Astrocyte (in vitro differentiated cells and primary cell): ENCODE measurements around the gene RAB5B. TPM values are rescaled to one million over a fixed set of nuclear protein-coding genes. Genes with fewer than 3 reads are reported as not detected.
"Not testable (repeated sequence)": the region's sequence is repeated elsewhere in the genome, so short reads cannot be mapped to it uniquely, and the experiment has no call there.

ENCODE experiments used
- DNase-seq: peaks from one replicate; pipeline ENCODE4 v3.0.0-alpha.2; 2010; ENCODE audit warnings: low read depth
- FAIRE-seq: peaks from 2 replicates; lab custom pipeline; 2011; peaks lifted over from hg19 to GRCh38; lab: Jason Lieb, UNC
- H2AFZ ChIP-seq: 2 replicates; pipeline ENCODE4 v1.6.0; 2012; ENCODE audit warnings: low read depth, low read length, inconsistent platforms
- H3K27ac ChIP-seq: 2 replicates; pipeline ENCODE4 v1.5.1; 2011; ENCODE audit warnings: low read depth, low read length, inconsistent platforms
- H3K27me3 ChIP-seq: 2 replicates; pipeline ENCODE4 v1.6.0; 2011; ENCODE audit warnings: low read length, inconsistent platforms; ENCODE audit not compliant: insufficient read depth
- H3K36me3 ChIP-seq: 2 replicates; pipeline ENCODE4 v1.5.1; 2011; ENCODE audit warnings: low read length, inconsistent platforms; ENCODE audit not compliant: insufficient read depth
- H3K4me1 ChIP-seq: 2 replicates; pipeline ENCODE4 v1.5.1; 2011; ENCODE audit warnings: low read length, inconsistent platforms; ENCODE audit not compliant: insufficient read depth
- H3K4me2 ChIP-seq: 2 replicates; pipeline ENCODE4 v1.6.0; 2012; ENCODE audit warnings: low read length, inconsistent platforms
- H3K4me3 ChIP-seq: 2 replicates; pipeline ENCODE4 v1.5.1; 2011; ENCODE audit warnings: low read depth, mild to moderate bottlenecking, low read length, inconsistent platforms; ENCODE audit not compliant: insufficient read depth
- H3K79me2 ChIP-seq: 2 replicates; pipeline ENCODE4 v1.6.0; 2012; ENCODE audit warnings: mild to moderate bottlenecking, low read length, inconsistent platforms; ENCODE audit not compliant: insufficient read depth
- H3K9ac ChIP-seq: 2 replicates; pipeline ENCODE4 v1.6.0; 2012; ENCODE audit warnings: mild to moderate bottlenecking, low read length, inconsistent platforms
- H3K9me3 ChIP-seq: 2 replicates; pipeline ENCODE4 v1.5.1; 2012; ENCODE audit warnings: low read depth, mild to moderate bottlenecking, low read length, inconsistent platforms; ENCODE audit not compliant: insufficient read depth
- H4K20me1 ChIP-seq: 2 replicates; pipeline ENCODE4 v1.6.0; 2012; ENCODE audit warnings: low read length, inconsistent platforms; ENCODE audit not compliant: insufficient read depth
- H3K27ac Mint-ChIP-seq: one replicate; pipeline ENCODE4 v1.8.0; 2021; ENCODE audit warnings: mild to moderate bottlenecking, mixed read lengths; ENCODE audit not compliant: unreplicated experiment
- H3K27me3 Mint-ChIP-seq: one replicate; pipeline ENCODE4 v1.8.0; 2021; ENCODE audit warnings: low read depth, mixed read lengths; ENCODE audit not compliant: unreplicated experiment
- H3K36me3 Mint-ChIP-seq: one replicate; pipeline ENCODE4 v1.8.0; 2021; ENCODE audit warnings: low read depth, mixed read lengths; ENCODE audit not compliant: unreplicated experiment
- H3K4me1 Mint-ChIP-seq: one replicate; pipeline ENCODE4 v1.8.0; 2021; ENCODE audit warnings: low read depth, mixed read lengths; ENCODE audit not compliant: unreplicated experiment
- H3K4me3 Mint-ChIP-seq: one replicate; pipeline ENCODE4 v1.8.0; 2021; ENCODE audit warnings: mild to moderate bottlenecking, moderate library complexity, mixed read lengths; ENCODE audit not compliant: unreplicated experiment
- H3K9me3 Mint-ChIP-seq: one replicate; pipeline ENCODE4 v1.8.0; 2021; ENCODE audit warnings: mild to moderate bottlenecking, mixed read lengths; ENCODE audit not compliant: unreplicated experiment
- EZH2 ChIP-seq: IDR thresholded peaks from 2 replicates; pipeline ENCODE4 v1.6.1; 2012; ENCODE audit warnings: mild to moderate bottlenecking, low read length, inconsistent platforms; ENCODE audit not compliant: insufficient read depth
- total RNA-seq: library from RNA; stranded (reverse); gene quantifications from 2 replicates; pipeline ENCODE4 v1.2.1, GENCODE V29; 2021
- TF ChIP-seq, protein P1 (sequence below): IDR thresholded peaks from 2 replicates; pipeline ENCODE4 v1.5.1; 2011; ENCODE audit warnings: low read depth, mild to moderate bottlenecking, inconsistent platforms, low read length, moderate library complexity; ENCODE audit not compliant: insufficient read depth

RAB5B gene
- total RNA-seq, 1 donor from 2014 or later, result 127 TPM

DNA sequence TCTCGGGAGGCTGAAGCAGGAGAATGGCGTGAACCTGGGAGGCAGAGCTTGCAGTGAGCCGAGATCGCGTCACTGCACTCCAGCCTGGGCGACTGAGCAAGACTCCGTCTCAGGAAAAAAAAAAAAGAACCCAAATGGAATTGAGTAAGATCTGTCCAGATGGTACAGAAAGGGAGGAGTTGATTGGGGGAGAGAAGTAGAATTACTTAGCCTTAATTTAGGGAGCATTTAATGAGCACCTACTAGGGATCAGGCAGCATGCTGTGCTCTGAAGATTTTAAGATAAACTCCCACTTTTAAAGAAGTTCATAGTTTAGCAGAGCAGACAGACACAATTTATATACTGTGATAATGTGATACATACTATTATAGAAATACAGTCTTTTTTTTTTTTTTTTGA, 4.5 kb downstream of the RAB5B start:
- no peaks in the 10 kb centered on the region for H3K9me3 ChIP-seq
- FAIRE-seq, result no peak
- H3K4me3 ChIP-seq, result no peak overlapping the region
- peaks cover 53% of the 10 kb centered on the region for H4K20me1 ChIP-seq
- no peaks in the 10 kb centered on the region for H3K9me3 Mint-ChIP-seq
- no peak overlapping the region for H3K27ac ChIP-seq
- H3K4me1 Mint-ChIP-seq, result peaks cover 17% of the 10 kb centered on the region
- H3K9ac ChIP-seq, result no peak overlapping the region
- peaks cover 17% of the 10 kb centered on the region for H3K36me3 ChIP-seq
- H3K27me3 Mint-ChIP-seq, result no peaks in the 10 kb centered on the region
- peaks cover 67% of the 10 kb centered on the region for H3K79me2 ChIP-seq
- peaks cover 5% of the 10 kb centered on the region for H3K4me1 ChIP-seq
- no peaks in the 10 kb centered on the region for H3K27me3 ChIP-seq
- no peak overlapping the region for H3K4me2 ChIP-seq
- H2AFZ ChIP-seq, result no peak overlapping the region
- TF ChIP-seq, protein P1, sequence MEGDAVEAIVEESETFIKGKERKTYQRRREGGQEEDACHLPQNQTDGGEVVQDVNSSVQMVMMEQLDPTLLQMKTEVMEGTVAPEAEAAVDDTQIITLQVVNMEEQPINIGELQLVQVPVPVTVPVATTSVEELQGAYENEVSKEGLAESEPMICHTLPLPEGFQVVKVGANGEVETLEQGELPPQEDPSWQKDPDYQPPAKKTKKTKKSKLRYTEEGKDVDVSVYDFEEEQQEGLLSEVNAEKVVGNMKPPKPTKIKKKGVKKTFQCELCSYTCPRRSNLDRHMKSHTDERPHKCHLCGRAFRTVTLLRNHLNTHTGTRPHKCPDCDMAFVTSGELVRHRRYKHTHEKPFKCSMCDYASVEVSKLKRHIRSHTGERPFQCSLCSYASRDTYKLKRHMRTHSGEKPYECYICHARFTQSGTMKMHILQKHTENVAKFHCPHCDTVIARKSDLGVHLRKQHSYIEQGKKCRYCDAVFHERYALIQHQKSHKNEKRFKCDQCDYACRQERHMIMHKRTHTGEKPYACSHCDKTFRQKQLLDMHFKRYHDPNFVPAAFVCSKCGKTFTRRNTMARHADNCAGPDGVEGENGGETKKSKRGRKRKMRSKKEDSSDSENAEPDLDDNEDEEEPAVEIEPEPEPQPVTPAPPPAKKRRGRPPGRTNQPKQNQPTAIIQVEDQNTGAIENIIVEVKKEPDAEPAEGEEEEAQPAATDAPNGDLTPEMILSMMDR, result no peak
- no peak for TF ChIP-seq EZH2
- H3K4me3 Mint-ChIP-seq, result no peak overlapping the region
- no peak for DNase-seq
- H3K36me3 Mint-ChIP-seq, result peaks cover 25% of the 10 kb centered on the region
- H3K27ac Mint-ChIP-seq, result no peak overlapping the region

DNA sequence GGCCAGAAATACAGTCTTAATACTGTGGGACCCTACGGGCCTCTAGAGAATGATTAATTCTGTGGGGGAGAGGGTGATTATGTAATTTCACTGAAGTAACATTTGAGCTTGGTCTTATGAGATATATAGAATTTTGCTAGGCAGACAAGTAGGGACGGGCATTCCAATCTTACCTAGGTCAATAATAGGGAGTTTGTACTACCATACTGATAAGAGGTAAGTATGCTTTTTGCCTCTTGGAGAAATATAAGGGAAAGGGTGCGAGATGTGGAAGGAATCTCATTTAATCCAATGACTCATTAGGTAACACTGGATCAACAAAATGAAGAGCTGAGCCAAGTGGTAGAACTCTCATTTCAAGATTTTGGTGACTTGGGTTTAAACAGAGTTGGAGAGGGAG, 5.2 kb downstream of the RAB5B start:
- H3K36me3 Mint-ChIP-seq, result peaks cover 25% of the 10 kb centered on the region
- no peak overlapping the region for H3K9ac ChIP-seq
- H3K4me1 Mint-ChIP-seq, result peaks cover 17% of the 10 kb centered on the region
- no peaks in the 10 kb centered on the region for H3K9me3 Mint-ChIP-seq
- no peaks in the 10 kb centered on the region for H3K9me3 ChIP-seq
- H4K20me1 ChIP-seq, result peaks cover 53% of the 10 kb centered on the region
- H3K4me1 ChIP-seq, result peaks cover 5% of the 10 kb centered on the region
- H3K4me3 ChIP-seq, result no peak overlapping the region
- H3K27ac Mint-ChIP-seq, result peak overlapping the region; percentile 86
- DNase-seq, result no peak
- H3K4me2 ChIP-seq, result no peak overlapping the region
- H3K36me3 ChIP-seq, result peaks cover 17% of the 10 kb centered on the region
- no peaks in the 10 kb centered on the region for H3K27me3 ChIP-seq
- H3K79me2 ChIP-seq, result peaks cover 70% of the 10 kb centered on the region
- no peak overlapping the region for H3K4me3 Mint-ChIP-seq
- no peak overlapping the region for H3K27ac ChIP-seq
- TF ChIP-seq, protein P1, result no peak
- no peak for TF ChIP-seq EZH2
- H3K27me3 Mint-ChIP-seq, result no peaks in the 10 kb centered on the region
- H2AFZ ChIP-seq, result no peak overlapping the region
- no peak for FAIRE-seq

DNA sequence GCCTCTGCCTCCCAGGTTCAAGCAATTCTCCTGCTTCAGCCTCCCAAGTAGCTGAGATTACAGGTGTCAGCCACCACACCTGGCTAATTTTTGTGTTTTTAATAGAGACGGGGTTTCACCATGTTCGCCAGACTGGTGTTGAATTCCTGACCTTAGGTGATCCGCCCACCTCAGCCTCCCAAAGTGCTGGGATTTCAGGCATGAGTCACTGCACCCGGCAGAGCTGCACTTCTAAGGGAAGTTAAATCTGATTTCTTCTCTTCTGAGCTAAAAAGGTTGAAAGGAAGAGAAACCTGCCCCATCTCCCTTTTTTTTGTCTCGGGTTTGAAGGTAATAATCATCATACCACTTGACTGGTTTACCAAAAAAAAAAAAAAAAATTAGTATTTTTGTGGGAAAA, 8.0 kb downstream of the RAB5B start:
- not testable (repeated sequence) for H3K9me3 ChIP-seq, H3K9ac ChIP-seq, H3K4me3 Mint-ChIP-seq, H3K27ac ChIP-seq, H3K4me1 ChIP-seq, H3K4me3 ChIP-seq, DNase-seq, H3K27ac Mint-ChIP-seq, H3K27me3 ChIP-seq, H3K27me3 Mint-ChIP-seq, H3K9me3 Mint-ChIP-seq, H2AFZ ChIP-seq, FAIRE-seq
- Histone ChIP-seq H3K4me2 (peak overlapping the region; percentile 7), H4K20me1 (peaks cover 49% of the 10 kb centered on the region), H3K79me2 (peaks cover 42% of the 10 kb centered on the region), H3K36me3 (peaks cover 29% of the 10 kb centered on the region)
- Mint-ChIP-seq H3K36me3 (peaks cover 31% of the 10 kb centered on the region), H3K4me1 (peaks cover 14% of the 10 kb centered on the region)
